GM21367 (cell line): ENCODE data around the gene ADAMTS2.
"Not testable (repeated sequence)": the region's sequence is repeated elsewhere in the genome, so short reads cannot be mapped to it uniquely, and the experiment has no call there.

Experiments
- ATAC-seq: cut with Tn5 transposase; IDR thresholded peaks from one replicate; pipeline ENCODE4 v1.9.1; 2021; ENCODE audit not compliant: unreplicated experiment

The ADAMTS2 gene

GRCh38 chr5:179118756-179119414 is 226.4 kb downstream of the ADAMTS2 start:
- no peak for ATAC-seq

DNA sequence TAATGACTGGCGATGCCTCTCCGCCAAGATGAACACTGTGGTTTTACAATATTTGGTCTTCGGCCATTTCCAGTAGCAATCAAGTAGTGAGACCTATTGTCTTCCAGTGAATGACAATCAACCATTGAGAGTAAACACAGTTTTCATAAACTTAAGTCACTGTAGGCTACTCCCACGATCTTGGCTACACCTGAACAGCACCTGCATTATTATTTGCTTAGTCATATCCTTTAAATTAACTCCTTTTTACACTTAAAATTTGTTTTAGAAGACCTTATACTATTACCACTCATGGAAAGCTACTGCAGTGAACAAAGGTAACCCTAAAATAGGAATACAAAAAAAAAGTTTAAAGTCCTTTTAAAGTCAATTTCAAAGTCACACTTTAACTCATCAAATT is 226.9 kb downstream of the ADAMTS2 start:
- no peak for ATAC-seq

- no peak for ATAC-seq
Observed at GRCh38 chr5:179115845-179116524, 229.3 kb downstream of the ADAMTS2 start.

DNA sequence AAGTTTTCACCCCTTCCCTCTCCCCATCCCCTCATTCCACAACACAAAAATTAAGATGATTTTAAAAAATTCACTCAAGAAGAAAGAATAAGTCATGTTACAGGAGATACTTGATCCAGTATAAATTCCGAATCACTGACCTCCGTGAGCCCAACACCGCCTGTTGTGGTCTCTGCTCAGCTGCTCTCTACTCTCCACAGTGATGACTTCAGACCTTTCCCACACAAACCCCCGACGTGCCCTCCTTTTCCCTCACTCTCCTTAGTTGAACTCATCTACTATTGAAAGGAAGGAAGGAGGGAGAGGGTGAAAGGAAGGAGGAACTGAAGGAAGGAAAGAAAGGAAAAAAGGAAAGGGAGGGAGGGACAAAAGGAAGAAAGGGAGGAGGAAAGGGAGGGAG is 230.0 kb downstream of the ADAMTS2 start:
- no peak for ATAC-seq

DNA sequence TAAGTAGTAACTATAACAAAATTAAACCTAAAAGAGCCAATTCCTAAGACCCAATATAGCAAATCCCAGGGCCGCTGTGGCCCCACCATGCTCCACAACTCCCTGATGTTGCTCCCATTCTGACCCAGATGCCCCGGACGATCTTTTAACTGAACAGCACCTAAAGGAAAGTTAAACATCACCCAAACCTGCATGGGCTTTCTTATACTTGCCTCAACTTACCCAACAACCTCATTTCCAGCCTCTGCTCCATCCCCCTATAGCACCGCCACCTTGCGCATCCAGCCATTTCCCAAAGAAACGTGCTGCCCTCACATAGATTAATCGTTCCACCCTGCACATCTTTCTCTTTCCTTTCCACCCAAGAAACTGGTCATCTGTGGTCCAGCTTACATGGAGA is 230.5 kb downstream of the ADAMTS2 start:
- no peak for ATAC-seq

DNA sequence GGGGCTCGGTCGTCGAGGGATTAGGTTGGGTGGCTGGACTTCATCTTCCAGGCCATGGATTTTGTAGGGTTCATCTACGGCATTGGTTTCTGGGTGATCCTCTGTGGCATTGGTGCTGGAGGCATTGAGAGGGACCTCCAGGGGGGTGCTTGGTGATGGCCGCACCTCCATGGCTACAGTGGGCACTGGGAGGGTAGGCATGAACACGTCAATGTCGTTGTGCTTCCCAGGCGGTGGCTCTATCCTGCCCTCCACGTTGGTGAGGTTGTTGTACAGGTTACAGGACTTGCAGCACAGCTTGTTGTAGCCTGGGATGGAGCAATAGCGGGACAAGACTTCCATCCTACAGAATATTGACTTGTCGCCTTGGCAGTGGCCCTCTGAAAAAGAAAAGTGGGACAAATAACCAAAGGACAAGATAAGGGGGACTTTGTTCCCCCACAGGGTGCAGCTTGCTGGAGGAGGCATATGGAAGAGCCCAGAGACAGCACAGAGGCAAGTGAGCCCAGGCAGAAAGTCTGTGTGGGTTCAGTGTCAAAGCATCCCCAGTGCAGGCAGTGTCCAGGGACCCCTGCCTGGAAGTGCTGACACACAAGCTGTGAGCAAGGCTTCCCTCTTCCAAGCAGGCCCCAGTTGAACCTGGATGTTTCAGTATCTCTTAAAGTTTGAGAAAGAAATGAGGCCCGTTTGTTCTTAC is 231.2 kb downstream of the ADAMTS2 start:
- no peak for ATAC-seq

- ATAC-seq, result no peak
Observed at GRCh38 chr5:179113143-179113530, 232.1 kb downstream of the ADAMTS2 start.

GRCh38 chr5:179112469-179113142 is 232.7 kb downstream of the ADAMTS2 start:
- ATAC-seq, result no peak

- no peak for ATAC-seq
Observed at GRCh38 chr5:179111267-179112207, 233.7 kb downstream of the ADAMTS2 start.

- ATAC-seq, result no peak
Observed at GRCh38 chr5:179110528-179110927, 234.7 kb downstream of the ADAMTS2 start.

DNA sequence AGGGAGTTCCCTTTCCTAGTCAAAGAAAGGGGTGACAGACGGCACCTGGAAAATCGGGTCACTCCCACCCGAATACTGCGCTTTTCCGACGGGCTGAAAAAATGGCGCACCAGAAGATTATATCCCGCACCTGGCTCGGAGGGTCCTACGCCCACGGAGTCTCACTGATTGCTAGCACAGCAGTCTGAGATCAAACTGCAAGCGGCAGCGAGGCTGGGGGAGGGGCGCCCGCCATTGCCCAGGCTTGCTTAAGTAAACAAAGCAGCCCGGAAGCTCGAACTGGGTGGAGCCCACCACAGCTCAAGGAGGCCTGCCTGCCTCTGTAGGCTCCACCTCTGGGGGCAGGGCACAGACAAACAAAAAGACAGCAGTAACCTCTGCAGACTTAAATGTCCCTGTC is 244.0 kb downstream of the ADAMTS2 start:
- not testable (repeated sequence) for ATAC-seq

DNA sequence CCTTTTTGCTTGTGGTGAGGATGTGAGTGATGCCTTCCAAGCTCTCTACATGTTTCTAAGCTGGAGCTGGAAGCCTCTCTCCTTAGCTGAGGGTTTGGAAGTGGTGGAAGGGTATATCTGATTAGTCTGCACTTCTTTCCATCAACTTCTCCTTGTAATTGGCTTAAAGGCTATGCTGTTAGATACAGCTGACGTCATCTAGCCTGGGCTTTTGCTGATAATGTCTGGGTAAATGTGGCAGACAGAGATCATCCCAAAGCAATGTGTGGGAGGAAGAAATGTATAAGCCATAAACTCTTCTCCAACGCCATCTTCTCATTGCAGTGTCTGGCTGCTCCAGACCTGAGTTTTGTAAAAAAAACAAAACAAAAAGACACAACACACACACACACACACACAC is 255.8 kb downstream of the ADAMTS2 start:
- no peak for ATAC-seq

- ATAC-seq, result no peak
Observed at GRCh38 chr5:179080724-179081123, 264.5 kb downstream of the ADAMTS2 start.

GRCh38 chr5:179079165-179079987 is 265.9 kb downstream of the ADAMTS2 start:
- no peak for ATAC-seq

GRCh38 chr5:179065703-179066102 is 279.6 kb downstream of the ADAMTS2 start:
- ATAC-seq, result no peak

- ATAC-seq, result no peak
Observed at GRCh38 chr5:179061025-179061424, 284.2 kb downstream of the ADAMTS2 start.
